HepG2 (cell line): ENCODE results near the gene TAF4B.

Experiments used
- AHDC1 ChIP-seq: sonication (generic); formaldehyde crosslinking; IDR thresholded peaks from 2 replicates; pipeline ENCODE4 v1.5.1; 2020; ENCODE audit warnings: mild to moderate bottlenecking, missing genetic modification reagents, borderline replicate concordance
- CBX5 ChIP-seq: sonication (generic); formaldehyde crosslinking; IDR thresholded peaks from 2 replicates; pipeline ENCODE4 v1.4.0; 2020; ENCODE audit warnings: missing genetic modification reagents, borderline replicate concordance
- CTCF ChIP-seq: sonication (generic); formaldehyde crosslinking; IDR thresholded peaks from 2 replicates; pipeline ENCODE4 v1.5.0; 2020; ENCODE audit warnings: mild to moderate bottlenecking, missing genetic modification reagents, moderate library complexity
- E2F5 ChIP-seq: sonication (generic); formaldehyde crosslinking; conservative IDR thresholded peaks from 2 replicates; pipeline ENCODE4 v1.4.0; 2020; ENCODE audit warnings: missing genetic modification reagents
- EZH2 ChIP-seq: conservative IDR thresholded peaks from 2 replicates; pipeline ENCODE4 v1.6.1; 2012; ENCODE audit warnings: mild to moderate bottlenecking, low read depth, low read length, moderate library complexity
- HDAC1 ChIP-seq: sonication (generic); formaldehyde crosslinking; IDR thresholded peaks from 2 replicates; pipeline ENCODE4 v1.5.1; 2020; ENCODE audit warnings: mild to moderate bottlenecking, missing genetic modification reagents
- HIC2 ChIP-seq: sonication (generic); formaldehyde crosslinking; IDR thresholded peaks from 2 replicates; pipeline ENCODE4 v1.9.0; 2022; ENCODE audit warnings: low read depth, missing genetic modification reagents
- JUNB ChIP-seq: sonication (generic); formaldehyde crosslinking; IDR thresholded peaks from 2 replicates; pipeline ENCODE4 v1.8.0; 2022; ENCODE audit warnings: missing genetic modification reagents, mild to moderate bottlenecking, borderline replicate concordance
- POLR2AphosphoS5 ChIP-seq: IDR thresholded peaks from 2 replicates; pipeline ENCODE4 v1.6.1; 2012; ENCODE audit warnings: low read depth, low read length
- RFX5 ChIP-seq: IDR thresholded peaks from 2 replicates; pipeline ENCODE4 v1.6.1; 2011; ENCODE audit warnings: low read depth, low read length, improper control_type of control experiment
- SKIL ChIP-seq: sonication (generic); formaldehyde crosslinking; IDR thresholded peaks from 2 replicates; pipeline ENCODE4 v1.8.0; 2022; ENCODE audit warnings: missing genetic modification reagents, mild to moderate bottlenecking, moderate library complexity, borderline replicate concordance
- STAT5B ChIP-seq: sonication (generic); formaldehyde crosslinking; IDR thresholded peaks from 2 replicates; pipeline ENCODE4 v1.4.0; 2020; ENCODE audit warnings: missing genetic modification reagents
- ZNF292 ChIP-seq: sonication (generic); formaldehyde crosslinking; IDR thresholded peaks from 2 replicates; pipeline ENCODE4 v1.8.1; 2022; ENCODE audit warnings: mild to moderate bottlenecking, low read depth, missing genetic modification reagents, borderline replicate concordance
- ZNF512 ChIP-seq: sonication (generic); formaldehyde crosslinking; IDR thresholded peaks from 2 replicates; pipeline ENCODE4 v1.4.0; 2020; ENCODE audit warnings: mild to moderate bottlenecking, missing genetic modification reagents

GRCh38 chr18:26407736-26408601 is 181.7 kb downstream of the TAF4B start:
- TF ChIP-seq E2F5 (no peak), CBX5 (no peak), HIC2 (CRISPR knock-in tag) (no peak), CTCF (CRISPR knock-in tag) (no peak), HDAC1 (CRISPR knock-in tag) (no peak), JUNB (CRISPR knock-in tag) (no peak), ZNF512 (CRISPR knock-in tag) (no peak), STAT5B (CRISPR knock-in tag) (no peak), SKIL (no peak), POLR2AphosphoS5 (no peak), ZNF292 (CRISPR knock-in tag) (no peak), RFX5 (no peak), EZH2 (no peak), AHDC1 (CRISPR knock-in tag) (no peak)
